Measurements from ENCODE around the gene TBC1D25.

TBC1D25 gene

GRCh38 chrX:48559636-48560035, 20.1 kb downstream of the TBC1D25 start:
- DNase-seq (no peak), ATAC-seq (ENCODE audit: insufficient read depth, low read depth) (no peak)
- H3K9me3 ChIP-seq (ENCODE audit: insufficient read depth, low read length, severe bottlenecking), result no peaks in the 10 kb centered on the region
- no peaks in the 10 kb centered on the region for H3K27me3 ChIP-seq (ENCODE audit: insufficient read depth, low read length, poor library complexity)
- H3K4me2 ChIP-seq (ENCODE audit: insufficient read depth, low read length), result no peak overlapping the region
- H2AFZ ChIP-seq (ENCODE audit: low read depth, low read length), result no peak overlapping the region
- no peak overlapping the region for H3K9ac ChIP-seq (ENCODE audit: low read depth, low read length)
- no peak overlapping the region for H3K4me3 ChIP-seq (ENCODE audit: low read depth in 1 of 2, low read length in 2 of 2)
- no peak overlapping the region for H3K27ac ChIP-seq (ENCODE audit: low read length)
- no peaks in the 10 kb centered on the region for H3K79me2 ChIP-seq (ENCODE audit: insufficient read depth, low read length)
- no peaks in the 10 kb centered on the region for H3K4me1 ChIP-seq (ENCODE audit: insufficient read depth, low read length)
- H3K36me3 ChIP-seq (ENCODE audit: insufficient read depth, low read length), result peaks cover 51% of the 10 kb centered on the region
- no peak for TF ChIP-seq CTCF (IDR thresholded peaks at IDR 0.05; ENCODE audit: borderline replicate concordance, extremely low read depth, low read length, poor library complexity, severe bottlenecking)
- TF ChIP-seq EZH2 (IDR thresholded peaks at IDR 0.05; ENCODE audit: borderline replicate concordance, low read depth, low read length, severe bottlenecking), result no peak
- no peaks in the 10 kb centered on the region for H4K20me1 ChIP-seq (ENCODE audit: insufficient read depth, low read length)

- H4K20me1 ChIP-seq (ENCODE audit: insufficient read depth, low read length), result no peaks in the 10 kb centered on the region
- no peak overlapping the region for H2AFZ ChIP-seq (ENCODE audit: low read depth, low read length)
- H3K4me2 ChIP-seq (ENCODE audit: insufficient read depth, low read length), result no peak overlapping the region
- ATAC-seq (ENCODE audit: insufficient read depth, low read depth), result no peak
- TF ChIP-seq EZH2 (IDR thresholded peaks at IDR 0.05; ENCODE audit: borderline replicate concordance, low read depth, low read length, severe bottlenecking) (no peak), CTCF (IDR thresholded peaks at IDR 0.05; ENCODE audit: borderline replicate concordance, extremely low read depth, low read length, poor library complexity, severe bottlenecking) (no peak)
- H3K79me2 ChIP-seq (ENCODE audit: insufficient read depth, low read length), result no peaks in the 10 kb centered on the region
- H3K9me3 ChIP-seq (ENCODE audit: insufficient read depth, low read length, severe bottlenecking), result no peaks in the 10 kb centered on the region
- no peak overlapping the region for H3K9ac ChIP-seq (ENCODE audit: low read depth, low read length)
- no peak for DNase-seq
- H3K36me3 ChIP-seq (ENCODE audit: insufficient read depth, low read length), result peaks cover 47% of the 10 kb centered on the region
- H3K27me3 ChIP-seq (ENCODE audit: insufficient read depth, low read length, poor library complexity), result no peaks in the 10 kb centered on the region
- no peaks in the 10 kb centered on the region for H3K4me1 ChIP-seq (ENCODE audit: insufficient read depth, low read length)
- no peak overlapping the region for H3K27ac ChIP-seq (ENCODE audit: low read length)
- H3K4me3 ChIP-seq (ENCODE audit: low read depth in 1 of 2, low read length in 2 of 2), result no peak overlapping the region
Observed at GRCh38 chrX:48560056-48560455, 20.5 kb downstream of the TBC1D25 start.

DNA sequence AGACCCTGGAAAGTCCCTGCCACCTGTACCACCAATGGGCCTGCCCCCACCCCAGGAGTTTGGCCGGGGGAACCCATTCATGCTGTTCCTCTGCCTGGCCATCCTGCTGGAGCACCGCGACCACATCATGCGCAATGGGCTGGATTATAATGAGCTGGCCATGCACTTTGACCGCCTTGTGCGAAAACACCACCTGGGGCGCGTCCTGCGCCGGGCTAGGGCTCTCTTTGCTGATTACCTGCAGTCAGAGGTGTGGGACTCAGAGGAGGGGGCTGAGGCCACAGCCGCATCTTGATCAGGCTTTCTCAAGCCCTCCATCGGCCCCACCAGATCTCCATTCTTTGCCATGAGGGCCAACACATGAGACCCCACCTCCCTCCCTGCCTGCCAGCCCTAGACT, 21.2 kb downstream of the TBC1D25 start:
- DNase-seq, result no peak
- peaks cover 45% of the 10 kb centered on the region for H3K36me3 ChIP-seq (ENCODE audit: insufficient read depth, low read length)
- H3K27ac ChIP-seq (ENCODE audit: low read length), result no peak overlapping the region
- H3K4me1 ChIP-seq (ENCODE audit: insufficient read depth, low read length), result no peaks in the 10 kb centered on the region
- no peaks in the 10 kb centered on the region for H3K9me3 ChIP-seq (ENCODE audit: insufficient read depth, low read length, severe bottlenecking)
- no peak overlapping the region for H3K4me3 ChIP-seq (ENCODE audit: low read depth in 1 of 2, low read length in 2 of 2)
- no peaks in the 10 kb centered on the region for H3K79me2 ChIP-seq (ENCODE audit: insufficient read depth, low read length)
- H4K20me1 ChIP-seq (ENCODE audit: insufficient read depth, low read length), result no peaks in the 10 kb centered on the region
- H3K27me3 ChIP-seq (ENCODE audit: insufficient read depth, low read length, poor library complexity), result no peaks in the 10 kb centered on the region
- TF ChIP-seq EZH2 (IDR thresholded peaks at IDR 0.05; ENCODE audit: borderline replicate concordance, low read depth, low read length, severe bottlenecking) (no peak), CTCF (IDR thresholded peaks at IDR 0.05; ENCODE audit: borderline replicate concordance, extremely low read depth, low read length, poor library complexity, severe bottlenecking) (no peak)
- ATAC-seq (ENCODE audit: insufficient read depth, low read depth), result no peak
- no peak overlapping the region for H3K4me2 ChIP-seq (ENCODE audit: insufficient read depth, low read length)
- H3K9ac ChIP-seq (ENCODE audit: low read depth, low read length), result no peak overlapping the region
- H2AFZ ChIP-seq (ENCODE audit: low read depth, low read length), result no peak overlapping the region

GRCh38 chrX:48569958-48570357, 30.4 kb downstream of the TBC1D25 start:
- H2AFZ ChIP-seq (ENCODE audit: low read depth, low read length), result no peak overlapping the region
- H3K9ac ChIP-seq (ENCODE audit: low read depth, low read length), result no peak overlapping the region
- no peaks in the 10 kb centered on the region for H3K9me3 ChIP-seq (ENCODE audit: insufficient read depth, low read length, severe bottlenecking)
- no peak overlapping the region for H3K4me3 ChIP-seq (ENCODE audit: low read depth in 1 of 2, low read length in 2 of 2)
- H4K20me1 ChIP-seq (ENCODE audit: insufficient read depth, low read length), result peaks cover 2% of the 10 kb centered on the region; the same call in 1 of the 2 replicates
- no peak overlapping the region for H3K27ac ChIP-seq (ENCODE audit: low read length)
- H3K79me2 ChIP-seq (ENCODE audit: insufficient read depth, low read length), result peaks cover 4% of the 10 kb centered on the region
- TF ChIP-seq CTCF (IDR thresholded peaks at IDR 0.05; ENCODE audit: borderline replicate concordance, extremely low read depth, low read length, poor library complexity, severe bottlenecking) (no peak), EZH2 (IDR thresholded peaks at IDR 0.05; ENCODE audit: borderline replicate concordance, low read depth, low read length, severe bottlenecking) (no peak)
- H3K36me3 ChIP-seq (ENCODE audit: insufficient read depth, low read length), result peaks cover 3% of the 10 kb centered on the region
- H3K27me3 ChIP-seq (ENCODE audit: insufficient read depth, low read length, poor library complexity), result no peaks in the 10 kb centered on the region
- peaks cover 6% of the 10 kb centered on the region for H3K4me1 ChIP-seq (ENCODE audit: insufficient read depth, low read length)
- H3K4me2 ChIP-seq (ENCODE audit: insufficient read depth, low read length), result no peak overlapping the region
- DNase-seq, result no peak
- ATAC-seq (ENCODE audit: insufficient read depth, low read depth), result no peak
